HEK293 (cell line): ENCODE results near the gene ZNF319.

Source experiments
- BCL11A ChIP-seq: fragments of 450-650 bp; formaldehyde crosslinking; IDR thresholded peaks from 2 replicates; pipeline ENCODE4 v1.5.1; 2016; ENCODE audit warnings: low read depth, missing biosample characterization, missing genetic modification characterization
- EGR2 ChIP-seq: fragments of 450-650 bp; formaldehyde crosslinking; IDR thresholded peaks from 2 replicates; pipeline ENCODE4 v1.5.1; 2016; ENCODE audit warnings: low read depth, missing biosample characterization, missing genetic modification characterization
- ELK4 ChIP-seq: IDR thresholded peaks from 2 replicates; pipeline ENCODE4 v1.6.1; 2011; ENCODE audit warnings: mild to moderate bottlenecking, low read depth, low read length, borderline replicate concordance
- GFI1B ChIP-seq: fragments of 450-650 bp; formaldehyde crosslinking; IDR thresholded peaks from 2 replicates; pipeline ENCODE4 v1.5.1; 2016; ENCODE audit warnings: missing biosample characterization, missing genetic modification characterization
- GLIS1 ChIP-seq: fragments of 450-650 bp; formaldehyde crosslinking; IDR thresholded peaks from 2 replicates; pipeline ENCODE4 v1.5.1; 2016; ENCODE audit warnings: missing biosample characterization, missing genetic modification characterization
- HOXC10 ChIP-seq: sonication (generic); formaldehyde crosslinking; IDR thresholded peaks from 2 replicates; pipeline ENCODE4 v1.8.1; 2023; ENCODE audit warnings: mild to moderate bottlenecking, missing genetic modification reagents
- PRDM1 ChIP-seq: fragments of 450-650 bp; formaldehyde crosslinking; IDR thresholded peaks from 2 replicates; pipeline ENCODE4; 2016; ENCODE audit warnings: missing biosample characterization, missing genetic modification characterization
- SALL2 ChIP-seq: fragments of 450-650 bp; formaldehyde crosslinking; IDR thresholded peaks from 2 replicates; pipeline ENCODE4 v1.5.0; 2017; ENCODE audit warnings: missing biosample characterization, mild to moderate bottlenecking, missing genetic modification characterization, borderline replicate concordance
- SCRT2 ChIP-seq: fragments of 450-650 bp; formaldehyde crosslinking; IDR thresholded peaks from 2 replicates; pipeline ENCODE4 v1.5.1; 2016; ENCODE audit warnings: missing biosample characterization, missing genetic modification characterization
- SP7 ChIP-seq: fragments of 450-650 bp; formaldehyde crosslinking; IDR thresholded peaks from 2 replicates; pipeline ENCODE4 v1.5.1; 2016; ENCODE audit warnings: missing biosample characterization, missing genetic modification characterization
- ZBTB10 ChIP-seq: fragments of 450-650 bp; formaldehyde crosslinking; IDR thresholded peaks from 2 replicates; pipeline ENCODE4 v1.5.1; 2016; ENCODE audit warnings: missing biosample characterization, missing genetic modification characterization
- ZBTB48 ChIP-seq: fragments of 450-650 bp; formaldehyde crosslinking; IDR thresholded peaks from 2 replicates; pipeline ENCODE4 v1.5.1; 2016; ENCODE audit warnings: missing biosample characterization, missing genetic modification characterization
- ZBTB8A ChIP-seq: fragments of 450-650 bp; formaldehyde crosslinking; IDR thresholded peaks from 2 replicates; pipeline ENCODE4 v1.5.1; 2016; ENCODE audit warnings: missing biosample characterization, missing genetic modification characterization
- ZNF114 ChIP-seq: fragments of 450-650 bp; formaldehyde crosslinking; IDR thresholded peaks from 2 replicates; pipeline ENCODE4 v1.5.0; 2017; ENCODE audit warnings: missing biosample characterization, missing genetic modification characterization
- ZNF133 ChIP-seq: fragments of 450-650 bp; formaldehyde crosslinking; IDR thresholded peaks from 2 replicates; pipeline ENCODE4 v1.5.1; 2016; ENCODE audit warnings: missing biosample characterization, missing genetic modification characterization
- ZNF140 ChIP-seq: fragments of 450-650 bp; formaldehyde crosslinking; IDR thresholded peaks from 2 replicates; pipeline ENCODE4 v1.5.1; 2016; ENCODE audit warnings: missing biosample characterization, missing genetic modification characterization
- ZNF16 ChIP-seq: fragments of 450-650 bp; formaldehyde crosslinking; IDR thresholded peaks from 2 replicates; pipeline ENCODE4 v1.5.1; 2016; ENCODE audit warnings: low read depth, missing biosample characterization, missing genetic modification characterization
- ZNF202 ChIP-seq: fragments of 450-650 bp; formaldehyde crosslinking; IDR thresholded peaks from 2 replicates; pipeline ENCODE4 v1.5.1; 2016; ENCODE audit warnings: missing biosample characterization, missing genetic modification characterization, borderline replicate concordance
- ZNF26 ChIP-seq: fragments of 450-650 bp; formaldehyde crosslinking; IDR thresholded peaks from 2 replicates; pipeline ENCODE4 v1.5.1; 2016; ENCODE audit warnings: missing biosample characterization, missing genetic modification characterization
- ZNF335 ChIP-seq: fragments of 450-650 bp; formaldehyde crosslinking; conservative IDR thresholded peaks from 2 replicates; pipeline ENCODE4 v1.5.1; 2016; ENCODE audit warnings: missing biosample characterization, missing genetic modification characterization
- ZNF391 ChIP-seq: fragments of 450-650 bp; formaldehyde crosslinking; IDR thresholded peaks from 2 replicates; pipeline ENCODE4 v1.5.1; 2016; ENCODE audit warnings: low read depth, missing biosample characterization, missing genetic modification characterization, borderline replicate concordance
- ZNF394 ChIP-seq: fragments of 450-650 bp; formaldehyde crosslinking; IDR thresholded peaks from 2 replicates; pipeline ENCODE4 v1.5.1; 2016; ENCODE audit warnings: missing biosample characterization, missing genetic modification characterization, mild to moderate bottlenecking, moderate library complexity, borderline replicate concordance
- ZNF416 ChIP-seq: fragments of 450-650 bp; formaldehyde crosslinking; IDR thresholded peaks from 2 replicates; pipeline ENCODE4 v1.5.1; 2016; ENCODE audit warnings: missing biosample characterization, missing genetic modification characterization
- ZNF433 ChIP-seq: fragments of 450-650 bp; formaldehyde crosslinking; IDR thresholded peaks from 2 replicates; pipeline ENCODE4 v1.5.1; 2016; ENCODE audit warnings: missing biosample characterization, missing genetic modification characterization, low read depth
- ZNF580 ChIP-seq: fragments of 450-650 bp; formaldehyde crosslinking; IDR thresholded peaks from 2 replicates; pipeline ENCODE4 v1.5.1; 2016; ENCODE audit warnings: missing biosample characterization, missing genetic modification characterization
- ZNF623 ChIP-seq: fragments of 450-650 bp; formaldehyde crosslinking; IDR thresholded peaks from 2 replicates; pipeline ENCODE4 v1.5.1; 2016; ENCODE audit warnings: missing biosample characterization, missing genetic modification characterization
- ZNF639 ChIP-seq: fragments of 450-650 bp; formaldehyde crosslinking; IDR thresholded peaks from 2 replicates; pipeline ENCODE4 v1.5.1; 2016; ENCODE audit warnings: missing biosample characterization, missing genetic modification characterization
- ZNF654 ChIP-seq: fragments of 450-650 bp; formaldehyde crosslinking; IDR thresholded peaks from 2 replicates; pipeline ENCODE4 v1.5.1; 2016; ENCODE audit warnings: low read depth, missing biosample characterization, missing genetic modification characterization
- ZNF701 ChIP-seq: fragments of 450-650 bp; formaldehyde crosslinking; IDR thresholded peaks from 2 replicates; pipeline ENCODE4 v1.5.1; 2016; ENCODE audit warnings: missing biosample characterization, missing genetic modification characterization
- ZNF704 ChIP-seq: fragments of 450-650 bp; formaldehyde crosslinking; IDR thresholded peaks from 2 replicates; pipeline ENCODE4 v1.5.1; 2016; ENCODE audit warnings: missing biosample characterization, missing genetic modification characterization
- ZSCAN5A ChIP-seq: fragments of 450-650 bp; formaldehyde crosslinking; IDR thresholded peaks from 2 replicates; pipeline ENCODE4 v1.5.1; 2016; ENCODE audit warnings: missing biosample characterization, missing genetic modification characterization

The ZNF319 gene

GRCh38 chr16:58027161-58027915 lies 26.9 kb upstream of the ZNF319 start (continued):
- TF ChIP-seq ZNF391 (no peak), ZBTB10 (tag by site-specific recombination) (no peak), ZNF16 (tag by site-specific recombination) (no peak), SALL2 (tag by site-specific recombination) (no peak), GLIS1 (tag by site-specific recombination) (peak; percentile 68), ZNF639 (no peak), EGR2 (tag by site-specific recombination) (no peak), ZNF394 (no peak), ZNF335 (tag by site-specific recombination) (peak; percentile 99), ZNF623 (tag by site-specific recombination) (no peak), ZNF654 (no peak), PRDM1 (no peak), ZNF114 (tag by site-specific recombination) (no peak), ZNF580 (tag by site-specific recombination) (no peak), SP7 (tag by site-specific recombination) (no peak), ZNF704 (no peak), GFI1B (no peak), ZNF416 (tag by site-specific recombination) (no peak), ELK4 (no peak), ZSCAN5A (no peak), ZNF202 (no peak), ZNF433 (tag by site-specific recombination) (no peak), ZBTB48 (peak; percentile 86; the same call in 1 of the 2 replicates), BCL11A (tag by site-specific recombination) (no peak), ZNF701 (tag by site-specific recombination) (no peak), HOXC10 (CRISPR knock-in tag) (no peak), SCRT2 (tag by site-specific recombination) (no peak), ZBTB8A (tag by site-specific recombination) (no peak; the same call in 1 of the 2 replicates), ZNF133 (tag by site-specific recombination) (no peak), ZNF140 (tag by site-specific recombination) (no peak), ZNF26 (tag by site-specific recombination) (no peak)
- TF ChIP-seq, all 188 proteins: peak for 19
